Upper lobe of left lung (tissue), 4 donors: ENCODE measurements around the gene RHOF.

Source experiments
- CTCF ChIP-seq, 6 experiments: fragments of 450-650 bp in 4 of 6; fragments of 200-600 bp in 2 of 6; sonication (generic) in 2 of 6; IDR thresholded peaks; one replicate each; pipeline ENCODE4 v1.5.1; 2016 to 2019; ENCODE audit warnings: antibody characterized with exemption in 6 of 6
- EP300 ChIP-seq, 4 donors: sonication (generic); formaldehyde crosslinking; IDR thresholded peaks; one replicate each; pipeline ENCODE4 v1.5.1; 2017; ENCODE audit warnings: antibody characterized with exemption in 4 of 4, control low read depth in 2 of 4
- POLR2A ChIP-seq, 4 donors: fragments of 450-650 bp; IDR thresholded peaks; one replicate each; pipeline ENCODE4 v1.5.1; 2016 to 2017; ENCODE audit warnings: antibody characterized with exemption in 4 of 4, mild to moderate bottlenecking in 2 of 4
- POLR2AphosphoS5 ChIP-seq, 2 donors: sonication (generic); formaldehyde crosslinking; IDR thresholded peaks; one replicate each; pipeline ENCODE4 v1.5.1; 2017; ENCODE audit warnings: antibody characterized with exemption in 2 of 2

- TF ChIP-seq CTCF (IDR thresholded peaks at IDR 0.05) (no peak), POLR2AphosphoS5 (IDR thresholded peaks at IDR 0.05) (no peak), POLR2A (IDR thresholded peaks at IDR 0.05) (no peak), EP300 (IDR thresholded peaks at IDR 0.05) (no peak)
Observed at GRCh38 chr12:121810234-121810817, 16.8 kb upstream of the RHOF start.
